ENCODE results near the gene ZNF546.

Gene ZNF546

DNA sequence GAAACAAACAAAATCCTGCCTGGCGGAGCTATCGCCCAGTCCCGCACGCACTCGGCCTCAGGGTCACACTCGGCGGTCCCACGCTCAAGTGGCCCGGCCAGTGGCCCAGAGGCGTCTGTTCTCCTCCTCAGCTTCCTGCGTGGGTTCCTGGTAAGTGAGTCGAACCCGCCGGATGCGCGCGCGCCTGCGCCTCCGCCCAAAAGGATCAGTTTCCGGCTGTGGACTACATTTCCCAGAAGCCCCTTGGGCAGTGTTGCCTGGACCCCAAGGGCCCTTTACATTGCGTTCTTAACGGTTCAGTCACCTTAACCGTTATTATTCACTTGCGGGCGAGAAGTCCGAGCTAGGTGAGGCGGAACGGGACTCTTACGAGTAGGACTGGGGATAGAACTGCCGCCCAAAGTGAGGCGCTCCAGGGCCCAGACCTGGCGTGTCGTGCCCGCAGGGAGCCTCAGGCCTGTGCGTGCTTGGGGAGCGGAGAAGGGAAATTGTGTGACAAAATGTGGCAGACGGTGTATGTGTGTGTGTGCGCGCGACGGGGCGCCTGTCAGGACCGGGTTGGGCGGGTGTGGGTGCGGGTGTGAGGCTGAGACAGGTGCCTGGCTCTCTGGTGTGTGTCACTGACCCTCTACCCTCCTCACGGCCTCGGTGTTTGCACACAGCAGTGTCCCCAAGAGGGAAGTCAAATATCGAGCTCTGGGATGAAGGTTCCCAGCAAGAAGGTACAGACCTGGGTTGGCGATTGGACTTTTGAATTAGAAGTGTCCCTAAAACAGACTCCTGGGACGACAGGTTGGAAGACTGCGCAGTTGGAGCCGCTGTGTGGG is at the start of gene ZNF546:
Gene ZNF546 (plus strand): TSS at position 250 of the 827 bp plus-strand sequence. CDS start 1,267 bp downstream, outside the sequence.
- DNase-seq: peak; percentile 93 to 95

GRCh38 chr19:39949026-39949747 is 47.7 kb upstream of the ZNF546 start:
- DNase-seq: peak; percentile 17 to 20

DNA sequence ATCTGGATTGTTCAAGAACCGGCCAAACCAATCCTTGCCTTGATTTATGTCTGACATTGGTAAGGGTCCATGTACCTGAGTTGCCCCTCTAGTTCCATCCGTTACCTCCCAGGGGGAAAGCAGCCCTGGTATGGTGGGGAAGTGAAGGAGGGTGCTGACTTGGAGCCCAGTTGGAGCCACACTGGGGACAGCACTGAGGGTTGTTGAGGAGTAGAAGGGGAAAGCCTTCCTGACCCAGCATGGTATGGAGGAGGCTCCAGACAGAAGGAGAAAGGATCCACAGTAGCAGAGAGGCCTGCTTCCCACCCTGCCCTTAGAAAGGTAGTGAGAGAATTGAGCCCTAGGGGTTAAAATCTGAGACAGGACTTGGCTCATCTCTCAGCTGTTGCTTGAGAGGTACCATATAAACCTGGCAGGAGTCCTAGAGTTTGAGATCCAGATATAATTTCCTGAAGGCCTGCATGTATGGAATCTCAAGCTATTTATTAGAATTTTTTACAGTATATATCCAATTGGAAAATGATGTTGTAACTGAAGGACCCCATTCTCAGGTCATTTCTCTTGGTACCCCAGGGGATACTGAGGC is 45.7 kb upstream of the ZNF546 start:
- peak; percentile 18 to 19 for DNase-seq

DNA sequence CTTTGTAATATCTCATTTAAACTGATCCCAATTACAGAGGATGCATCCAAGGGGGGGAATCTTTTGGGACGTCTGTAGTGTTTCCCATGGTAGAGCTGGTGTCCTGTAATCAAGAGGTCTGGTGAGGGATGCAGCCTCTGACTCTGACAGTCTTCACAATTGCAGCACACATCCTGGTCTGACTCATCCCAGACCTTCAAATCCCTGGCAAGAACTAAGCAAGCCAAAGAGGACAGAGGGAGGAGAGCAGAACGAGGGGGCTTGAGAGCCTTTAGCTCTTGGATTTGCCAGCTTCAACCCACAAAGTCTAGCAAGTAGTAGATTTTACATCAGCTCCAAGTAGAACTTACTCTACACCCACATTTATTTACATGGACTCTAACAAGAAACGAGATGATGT is 45.2 kb upstream of the ZNF546 start:
- DNase-seq: peak; percentile 27 to 28

GRCh38 chr19:39953915-39954314 is 42.9 kb upstream of the ZNF546 start:
- peak; percentile 21 to 23 for DNase-seq

- DNase-seq: peak; percentile 14 to 18
Measured at GRCh38 chr19:39957886-39958285, 39.0 kb upstream of the ZNF546 start.

GRCh38 chr19:39958942-39959341 is 37.9 kb upstream of the ZNF546 start:
- DNase-seq: peak; percentile 31 to 33

DNA sequence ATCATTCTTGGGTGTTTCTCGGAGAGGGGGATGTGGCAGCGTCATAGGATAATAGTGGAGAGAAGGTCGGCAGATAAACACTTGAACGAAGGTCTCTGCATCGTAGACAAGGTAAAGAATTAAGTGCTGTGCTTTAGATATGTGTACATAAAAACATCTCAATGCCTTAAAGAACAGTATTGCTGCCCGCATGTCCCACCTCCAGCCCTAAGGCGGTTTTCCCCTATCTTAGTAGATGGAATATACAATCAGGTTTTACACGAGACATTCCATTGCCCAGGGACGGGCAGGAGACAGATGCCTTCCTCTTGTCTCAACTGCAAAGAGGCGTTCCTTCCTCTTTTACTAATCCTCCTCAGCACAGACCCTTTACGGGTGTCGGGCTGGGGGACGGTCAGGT is 37.5 kb upstream of the ZNF546 start:
- peak in 1 of 2 experiments; percentile 34 for DNase-seq

GRCh38 chr19:39963898-39964297 is 33.0 kb upstream of the ZNF546 start:
- no peak for DNase-seq

DNA sequence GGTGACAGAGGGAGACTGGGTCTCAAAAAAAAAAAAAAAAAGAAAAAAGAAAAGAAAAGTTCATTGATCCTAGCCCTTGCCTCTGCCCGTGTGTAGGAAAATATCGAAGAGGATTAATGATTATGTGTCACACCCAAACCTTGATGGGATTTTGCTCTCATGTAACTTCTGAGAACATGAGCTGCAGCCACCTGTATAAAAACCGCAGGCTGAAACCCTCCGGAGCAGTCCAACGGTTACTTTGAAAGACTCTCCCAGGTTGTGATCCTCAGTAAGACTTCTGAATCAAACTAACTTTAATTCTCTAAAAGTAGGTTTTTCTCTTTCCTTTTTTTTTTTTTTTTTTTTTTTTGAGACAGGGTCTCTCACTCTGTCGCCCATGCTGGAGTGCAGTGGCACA is 30.2 kb upstream of the ZNF546 start:
- DNase-seq: peak; percentile 1 to 5

GRCh38 chr19:39967561-39967960 is 29.3 kb upstream of the ZNF546 start:
- peak in 1 of 2 experiments; percentile 5 for DNase-seq

GRCh38 chr19:39968789-39969188 is 28.1 kb upstream of the ZNF546 start:
- peak; percentile 19 to 21 for DNase-seq

GRCh38 chr19:39969266-39969665 is 27.6 kb upstream of the ZNF546 start:
- peak in 1 of 2 experiments; percentile 37 for DNase-seq

GRCh38 chr19:39969681-39970424 is 27.0 kb upstream of the ZNF546 start:
- DNase-seq: peak; percentile 43 to 52

- no peak for DNase-seq
Measured at GRCh38 chr19:39970425-39970674, 26.5 kb upstream of the ZNF546 start.

DNA sequence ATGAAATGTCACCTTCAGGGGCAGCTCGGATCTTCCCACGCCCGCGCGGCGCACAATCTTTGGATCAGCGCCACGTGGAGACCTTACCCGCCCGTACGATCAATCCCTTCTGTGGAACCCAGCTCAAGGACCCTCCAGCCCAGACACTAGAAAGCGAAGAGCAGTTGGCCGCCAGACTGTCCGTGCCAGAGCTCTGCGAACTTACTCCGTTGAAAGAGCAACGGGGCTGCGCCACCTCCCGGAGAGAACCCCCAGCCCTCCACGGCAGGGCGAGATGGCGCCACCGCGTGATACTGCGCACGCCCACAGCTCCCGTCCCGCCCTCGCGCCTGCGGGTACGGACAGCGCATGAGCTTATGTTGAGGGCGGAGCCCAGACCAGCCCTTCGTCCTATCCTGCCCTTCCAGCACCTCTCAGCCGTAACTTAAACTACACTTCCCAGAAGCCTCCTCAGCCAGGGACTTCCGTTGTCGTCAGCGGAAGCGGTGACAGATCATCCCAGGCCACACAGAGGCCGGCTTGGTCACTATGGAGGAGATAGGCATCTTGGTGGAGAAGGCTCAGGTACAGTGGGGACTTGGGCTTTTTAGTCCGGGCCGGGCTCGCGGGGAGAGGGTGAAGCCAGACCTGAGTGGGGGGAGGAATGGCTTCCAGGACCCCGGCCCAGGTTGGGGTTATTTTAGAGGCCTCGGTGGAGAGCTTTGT is 26.0 kb upstream of the ZNF546 start, which contains the start of gene PSMC4:
Gene PSMC4 (plus strand): TSS at position 491 of the 705 bp plus-strand sequence. CDS start 38 bp downstream, at position 529.
- DNase-seq: peak; percentile 98 to 99

- no peak for DNase-seq
Measured at GRCh38 chr19:39971380-39972035, 25.4 kb upstream of the ZNF546 start.

DNA sequence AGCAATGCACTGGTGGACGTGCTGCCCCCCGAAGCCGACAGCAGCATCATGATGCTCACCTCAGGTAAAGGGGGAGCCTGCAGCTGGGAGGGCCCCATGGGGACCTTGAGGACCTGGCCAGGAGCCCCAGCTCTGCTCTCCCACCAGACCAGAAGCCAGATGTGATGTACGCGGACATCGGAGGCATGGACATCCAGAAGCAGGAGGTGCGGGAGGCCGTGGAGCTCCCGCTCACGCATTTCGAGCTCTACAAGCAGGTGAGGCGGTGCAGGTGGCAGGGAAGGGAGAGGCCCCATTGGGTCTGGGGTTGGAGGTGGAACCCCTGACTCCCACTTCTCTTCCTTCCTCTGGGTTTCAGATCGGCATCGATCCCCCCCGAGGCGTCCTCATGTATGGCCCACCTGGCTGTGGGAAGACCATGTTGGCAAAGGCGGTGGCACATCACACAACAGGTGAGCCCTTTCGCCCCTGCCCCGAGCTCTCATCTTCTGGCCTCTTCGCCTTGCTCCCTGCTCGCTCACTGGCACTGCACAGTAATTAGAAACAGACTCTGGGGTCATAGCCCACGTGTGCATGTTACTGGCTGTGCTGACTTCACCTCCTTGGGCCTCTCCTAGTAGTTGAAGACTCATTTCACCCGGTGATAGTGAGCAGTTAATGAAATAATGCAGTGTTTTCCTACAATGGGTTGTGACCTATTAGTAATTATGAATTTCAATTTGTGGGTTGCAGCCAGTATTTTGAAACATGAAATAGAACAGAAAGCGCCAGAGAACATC is 22.3 kb upstream of the ZNF546 start:
- no peak for DNase-seq

DNA sequence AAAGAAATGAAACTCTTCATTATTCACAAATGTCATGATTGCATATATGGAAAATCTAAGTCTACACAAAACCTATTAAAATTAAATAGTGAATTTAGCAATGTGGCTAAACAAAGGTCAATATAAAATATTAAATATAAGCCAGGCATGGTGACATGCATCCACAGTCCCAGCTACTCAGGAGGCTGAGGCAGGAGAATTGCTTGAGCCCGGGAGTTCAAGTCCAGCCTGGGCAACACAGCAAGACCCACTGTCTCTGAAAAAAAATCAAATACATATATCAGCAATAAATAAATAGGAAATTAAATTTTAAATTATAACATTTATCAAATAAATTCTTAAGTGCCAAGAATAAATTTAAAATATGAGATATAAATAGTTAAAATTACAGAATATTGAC is 14.0 kb upstream of the ZNF546 start:
- no peak for DNase-seq

DNA sequence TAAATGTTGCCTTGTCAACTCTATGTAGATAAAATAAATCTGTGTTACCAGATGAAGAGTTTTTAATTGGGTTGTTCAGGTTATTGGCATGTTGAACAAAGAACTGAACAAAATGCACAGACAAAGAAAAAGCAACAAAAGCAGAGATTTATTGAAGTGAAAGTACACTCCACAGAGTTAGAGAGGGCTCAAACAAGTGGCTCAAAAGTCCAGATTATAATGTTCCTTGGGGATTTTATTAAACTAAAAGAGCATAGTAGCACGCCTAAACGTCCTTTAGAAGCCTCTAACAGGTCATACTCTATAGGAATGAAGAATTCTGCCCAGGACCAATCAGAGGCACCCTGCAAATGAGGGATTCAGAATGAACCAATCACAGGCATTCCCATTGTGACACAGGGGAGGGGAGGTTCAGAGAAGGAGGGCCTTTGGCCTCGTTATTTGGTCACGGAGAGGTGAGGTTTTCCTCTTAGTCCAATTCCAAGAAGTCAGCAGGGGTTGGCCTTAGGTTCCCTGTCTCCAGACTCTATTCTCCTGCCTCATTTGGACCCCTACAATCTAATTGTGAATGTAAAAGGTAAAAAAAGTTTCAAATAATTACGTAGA is 13.1 kb upstream of the ZNF546 start:
- no peak for DNase-seq

GRCh38 chr19:39986643-39987042 is 10.2 kb upstream of the ZNF546 start:
- no peak for DNase-seq
